Heart left ventricle (tissue), 13 donors: ENCODE results near the gene PGD.

Source experiments
- CTCF ChIP-seq, 12 donors: fragments of 200-600 bp; sonication (generic) in 4 of 12; IDR thresholded peaks; one replicate each; pipeline versions ENCODE4 v1.5.0 to v1.8.0; 2018 to 2022; ENCODE audit warnings: antibody characterized with exemption in 12 of 12, mild to moderate bottlenecking in 5 of 12
- POLR2A ChIP-seq, 2 donors: fragments of 450-650 bp; IDR thresholded peaks; one replicate each; pipeline ENCODE4 v1.6.1; 2017; ENCODE audit warnings: antibody characterized with exemption in 2 of 2, mild to moderate bottlenecking in 2 of 2, moderate library complexity in 2 of 2
- donor health status: ischemic (EF 13 %, LVEDD 7.1; RV severe dilation, severe dysfunction).
- donor health status: DM: no; HTN: yes; CAD: no.
- donor health status: DM: no; HTN: no; CAD: no.
- donor health status: ischemic (EF 25% LVEDD 6.9; RV normal size, moderate dysfunction).
- donor health status: ischemic (EF 25% LVEDD 5.7; RV mildly dilated, moderate dysfunction).
- donor health status: ischemic (EF 35%, LVEDD 5.7; RV mildly dilated, moderate dysfunction).
- donor health status: nonischemic (EF 11% LVEDD 7.7; RV severe dilation, severe dysfunction).
- donor health status: DM: yes; HTN: yes; CAD: no.
- donor health status: PGD.
- donor health status: ischemic (EF 29% LVEDD 5.4; RV normal size, mild dysfunction).
- donor health status: nonischemic (EF 23%, LVEDD 6.1; RV moderate dilation, normal function).

GRCh38 chr1:10353282-10353681 lies 45.6 kb upstream of the PGD start:
- TF ChIP-seq CTCF (IDR thresholded peaks at IDR 0.05): no peak
- TF ChIP-seq POLR2A (IDR thresholded peaks at IDR 0.05): no peak
